Thyroid gland (tissue), 4 donors: ENCODE measurements around the gene TANC1. TPM values are rescaled to one million over a fixed set of nuclear protein-coding genes. Genes with fewer than 3 reads are reported as not detected.

ENCODE experiments used
- DNase-seq, 2 donors: peaks; one replicate each; pipeline ENCODE4 v3.0.0-alpha.2; 2019
- H3K27ac ChIP-seq, 3 donors: fragments of 200-600 bp; sonication (generic); 1 replicate in 2 of 3; 2 replicates in 1 of 3; pipeline ENCODE4 v1.5.1; 2016 to 2019; ENCODE audit warnings: mild to moderate bottlenecking in 1 of 3, moderate library complexity in 1 of 3
- H3K27me3 ChIP-seq: fragments of 200-600 bp; sonication (generic); one replicate; pipeline ENCODE4 v1.5.1; 2019
- H3K36me3 ChIP-seq, 2 donors: fragments of 200-600 bp; sonication (generic); one replicate each; pipeline ENCODE4 v1.5.1; 2016 to 2019
- H3K4me1 ChIP-seq, 2 donors: fragments of 200-600 bp; sonication (generic); one replicate each; pipeline ENCODE4 v1.5.1; 2017 to 2019
- H3K4me3 ChIP-seq, 3 donors: fragments of 200-600 bp; sonication (generic); replicated peaks in 1 of 3; 1 replicate in 2 of 3; 2 replicates in 1 of 3; pipeline ENCODE4 v1.5.1; 2016; ENCODE audit warnings: mild to moderate bottlenecking in 1 of 3
- H3K9me3 ChIP-seq: fragments of 200-600 bp; sonication (generic); one replicate; pipeline ENCODE4 v1.5.1; 2017
- POLR2A ChIP-seq, 2 donors: fragments of 450-650 bp; IDR thresholded peaks; one replicate each; pipeline ENCODE4 v1.6.1; 2017; ENCODE audit warnings: antibody characterized with exemption in 2 of 2, mild to moderate bottlenecking in 2 of 2, moderate library complexity in 1 of 2
- WGBS, 2 donors: methylation state at CpG; one replicate each; pipeline ENCODE4 v1.1.5; 2017; 5-methylcytosine and 5-hydroxymethylcytosine counted together
- intact Hi-C: fragments of 100-400 bp; cut with DNase I; formaldehyde crosslinking; loops from one replicate; pipeline ENCODE4 v1.15.1; 2023
- total RNA-seq, 4 donors: library from RNA; depleted of rRNA; stranded (reverse); fragments of >200 nt; gene quantifications; one replicate each; pipeline ENCODE4 v1.2.3, GENCODE V29; 2016
- TF ChIP-seq, protein P1 (sequence below), 6 experiments: fragments of 200-600 bp in 3 of 6; fragments of 450-650 bp in 3 of 6; sonication (generic) in 3 of 6; IDR thresholded peaks; one replicate each; pipeline ENCODE4 v1.5.1; 2016 to 2019; ENCODE audit warnings: antibody characterized with exemption in 6 of 6, mild to moderate bottlenecking in 2 of 6, inconsistent platforms in 1 of 6, moderate library complexity in 1 of 6

Gene TANC1
- total RNA-seq, 4 donors from 2014 or later: 51.1 to 93.8 (median 63.6) TPM

DNA sequence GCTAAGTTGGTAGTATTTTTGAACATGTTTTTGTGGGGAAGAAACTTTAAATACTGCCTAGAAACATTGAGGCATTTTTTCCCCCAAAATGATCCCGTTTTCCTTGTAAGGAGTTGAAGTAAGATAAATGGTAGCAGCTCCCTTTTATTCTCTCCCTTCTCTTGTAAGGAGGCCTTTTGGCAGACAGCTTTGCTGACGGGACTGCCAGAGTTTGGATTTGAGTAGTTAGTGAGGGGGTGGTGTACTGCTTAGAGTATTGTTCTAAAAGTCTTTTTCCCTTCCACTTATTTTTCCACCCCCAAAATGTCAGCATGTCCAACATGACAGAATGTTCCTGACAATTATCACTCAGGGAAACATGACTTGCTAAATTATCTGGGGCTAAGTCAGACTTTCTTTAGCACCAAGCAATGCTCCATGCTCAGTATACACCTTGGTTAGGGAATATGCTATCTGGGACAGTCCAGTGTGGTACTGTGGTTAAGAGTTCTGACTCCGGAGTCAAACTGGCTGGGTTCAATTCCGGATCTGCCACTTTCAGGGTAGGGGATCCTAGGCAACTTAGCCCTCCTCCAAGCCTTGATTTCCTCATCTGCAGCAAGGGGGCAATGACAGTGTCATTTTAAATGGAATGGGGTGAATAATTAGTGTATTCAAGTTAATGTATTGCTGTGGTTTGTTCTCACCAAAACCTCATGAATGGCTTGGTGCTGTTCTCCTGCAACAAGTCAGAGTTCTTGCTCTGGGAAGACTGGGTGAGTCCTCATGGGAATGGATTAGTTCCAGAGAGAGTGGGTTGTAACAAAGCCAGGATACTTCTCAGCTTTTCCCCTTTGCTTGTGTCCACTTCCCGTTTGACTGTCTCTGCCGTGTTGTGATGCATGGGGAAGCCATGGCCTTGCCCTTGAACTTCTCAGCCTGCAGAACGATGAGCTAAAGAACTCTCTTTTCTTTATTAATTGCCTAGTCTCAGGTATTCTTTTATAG lies 116.2 kb downstream of the TANC1 start:
- TF ChIP-seq, protein P1, sequence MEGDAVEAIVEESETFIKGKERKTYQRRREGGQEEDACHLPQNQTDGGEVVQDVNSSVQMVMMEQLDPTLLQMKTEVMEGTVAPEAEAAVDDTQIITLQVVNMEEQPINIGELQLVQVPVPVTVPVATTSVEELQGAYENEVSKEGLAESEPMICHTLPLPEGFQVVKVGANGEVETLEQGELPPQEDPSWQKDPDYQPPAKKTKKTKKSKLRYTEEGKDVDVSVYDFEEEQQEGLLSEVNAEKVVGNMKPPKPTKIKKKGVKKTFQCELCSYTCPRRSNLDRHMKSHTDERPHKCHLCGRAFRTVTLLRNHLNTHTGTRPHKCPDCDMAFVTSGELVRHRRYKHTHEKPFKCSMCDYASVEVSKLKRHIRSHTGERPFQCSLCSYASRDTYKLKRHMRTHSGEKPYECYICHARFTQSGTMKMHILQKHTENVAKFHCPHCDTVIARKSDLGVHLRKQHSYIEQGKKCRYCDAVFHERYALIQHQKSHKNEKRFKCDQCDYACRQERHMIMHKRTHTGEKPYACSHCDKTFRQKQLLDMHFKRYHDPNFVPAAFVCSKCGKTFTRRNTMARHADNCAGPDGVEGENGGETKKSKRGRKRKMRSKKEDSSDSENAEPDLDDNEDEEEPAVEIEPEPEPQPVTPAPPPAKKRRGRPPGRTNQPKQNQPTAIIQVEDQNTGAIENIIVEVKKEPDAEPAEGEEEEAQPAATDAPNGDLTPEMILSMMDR (IDR thresholded peaks at IDR 0.05): no peak
- TF ChIP-seq POLR2A (IDR thresholded peaks at IDR 0.05): no peak
- 58 to 67% methylated on average over 7 of the region's 7 CpGs for WGBS, 2 donors

DNA sequence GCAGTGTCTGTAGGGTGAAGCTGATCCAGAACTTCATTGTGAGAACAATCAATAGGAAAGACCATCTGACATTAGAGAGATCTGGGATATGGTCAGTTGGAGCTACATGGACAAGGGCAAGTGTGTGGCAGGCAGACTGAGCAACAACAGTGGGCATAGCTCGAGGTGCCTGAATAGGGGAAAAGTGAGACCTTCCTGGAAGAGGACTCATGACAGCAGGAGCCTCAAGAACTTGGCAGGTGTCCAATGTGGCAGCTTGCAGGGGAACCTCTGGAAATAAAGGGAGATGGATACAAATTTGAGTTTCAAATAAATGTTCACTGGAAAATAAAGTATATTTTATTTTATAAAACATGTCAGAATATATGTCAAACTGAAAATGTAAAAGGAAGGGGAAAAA lies 117.9 kb downstream of the TANC1 start:
- intact Hi-C loops: no loop called here
- 24 to 26% methylated on average over 1 of the region's 1 CpG for WGBS, 2 donors

More for the DNA sequence above, 116.2 kb downstream of the TANC1 start:
- intact Hi-C loops: no loop called here
- no peaks in the 10 kb centered on the region for H3K9me3 ChIP-seq
- no peaks in the 10 kb centered on the region for H3K27me3 ChIP-seq
- H3K27ac ChIP-seq: peak overlapping the region in 2 of 3 donors; percentile 14 to 63
- no peak overlapping the region for H3K4me3 ChIP-seq
- H3K4me1 ChIP-seq: peaks cover 37 to 69% of the 10 kb centered on the region in 2 donors
- H3K36me3 ChIP-seq: no peaks in the 10 kb centered on the region
- no peak for DNase-seq

DNA sequence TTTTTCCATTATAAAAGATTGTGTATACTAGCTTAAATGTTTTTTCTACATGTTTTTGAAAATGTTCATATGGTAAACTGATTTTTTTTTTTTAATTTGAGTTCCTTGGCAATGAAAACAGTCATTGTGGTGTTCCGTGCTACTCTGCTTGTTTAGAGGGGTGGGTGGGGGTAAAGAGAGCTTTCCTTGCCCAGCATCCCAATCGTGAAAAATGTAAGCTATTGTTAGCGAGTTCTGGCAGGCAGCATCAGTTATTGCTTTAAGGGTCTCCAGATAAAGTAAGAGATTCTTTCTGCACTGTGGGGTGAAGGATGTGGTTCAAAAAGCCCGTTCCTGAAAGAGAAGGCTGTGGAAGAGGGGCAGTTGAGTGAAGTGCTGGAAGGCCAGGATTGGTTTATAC lies 118.4 kb downstream of the TANC1 start:
- Histone ChIP-seq H3K27me3 (no peaks in the 10 kb centered on the region), H3K36me3 (no peaks in the 10 kb centered on the region), H3K9me3 (no peaks in the 10 kb centered on the region), H3K4me3 (no peak overlapping the region), H3K4me1 (peaks cover 44 to 69% of the 10 kb centered on the region in 2 donors), H3K27ac (no peak overlapping the region)
- intact Hi-C loops: no loop called here
- no peak for TF ChIP-seq POLR2A (IDR thresholded peaks at IDR 0.05)
- TF ChIP-seq, protein P1 (IDR thresholded peaks at IDR 0.05): no peak
- DNase-seq: no peak
- WGBS, 2 donors: 59 to 67% methylated on average over 4 of the region's 4 CpGs

More for the DNA sequence above, 117.9 kb downstream of the TANC1 start:
- peak; percentile 54 to 57 for DNase-seq
- Histone ChIP-seq H3K36me3 (no peaks in the 10 kb centered on the region), H3K9me3 (no peaks in the 10 kb centered on the region), H3K4me1 (peaks cover 40 to 69% of the 10 kb centered on the region in 2 donors), H3K4me3 (no peak overlapping the region), H3K27ac (peak overlapping the region in 1 of 3 donors; percentile 63), H3K27me3 (no peaks in the 10 kb centered on the region)
- no peak for TF ChIP-seq POLR2A (IDR thresholded peaks at IDR 0.05)
- TF ChIP-seq, protein P1 (IDR thresholded peaks at IDR 0.05): no peak

DNA sequence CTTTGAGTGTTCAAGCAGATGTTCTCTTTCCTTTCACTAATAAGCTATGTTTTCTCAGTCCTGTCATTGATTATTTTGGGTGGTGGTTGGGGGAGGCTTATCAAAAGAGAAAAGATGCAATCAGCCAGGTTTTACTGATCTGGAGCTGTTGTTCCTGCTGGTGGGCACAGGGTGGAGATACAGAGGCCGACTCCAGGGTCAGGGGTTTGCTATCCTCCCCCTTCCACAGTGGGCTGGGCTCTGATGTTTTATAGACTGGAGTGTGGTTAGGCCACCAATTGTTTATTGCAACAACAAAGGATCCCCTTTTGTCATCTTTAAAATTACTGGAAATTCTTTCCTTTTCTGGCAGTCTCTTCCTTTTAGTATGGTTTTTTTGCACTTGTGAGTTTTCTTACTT lies 120.5 kb downstream of the TANC1 start:
- H3K27ac ChIP-seq: peak overlapping the region in 1 of 3 donors; percentile 77
- TF ChIP-seq, protein P1 (IDR thresholded peaks at IDR 0.05): no peak
- TF ChIP-seq POLR2A (IDR thresholded peaks at IDR 0.05): no peak
- intact Hi-C loops: no loop called here
- no peaks in the 10 kb centered on the region for H3K9me3 ChIP-seq
- H3K36me3 ChIP-seq: no peaks in the 10 kb centered on the region
- WGBS, 2 donors: 64 to 77% methylated on average over 1 of the region's 1 CpG
- no peaks in the 10 kb centered on the region for H3K27me3 ChIP-seq
- DNase-seq: no peak
- peaks cover 62 to 78% of the 10 kb centered on the region in 2 donors for H3K4me1 ChIP-seq
- no peak overlapping the region for H3K4me3 ChIP-seq

DNA sequence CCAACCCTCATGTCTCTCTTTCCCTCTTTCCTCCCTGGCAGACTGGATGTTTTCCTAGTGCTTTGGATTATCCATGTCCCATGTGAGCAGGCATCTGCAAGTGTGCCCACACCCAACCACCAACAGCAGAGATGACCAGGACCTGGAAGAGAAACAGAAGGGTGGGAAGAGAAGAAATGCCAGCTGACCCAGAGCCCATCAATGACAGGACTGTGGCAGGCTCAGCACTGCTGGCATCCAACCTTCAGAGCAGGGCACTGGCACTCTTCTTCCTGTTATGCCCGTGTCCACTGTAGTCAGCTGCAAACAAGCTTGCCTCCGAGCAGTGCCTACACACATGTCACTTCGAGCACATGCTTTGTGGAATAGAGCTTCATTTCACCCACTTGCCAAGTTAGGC lies 121.1 kb downstream of the TANC1 start:
- H3K27ac ChIP-seq: peak overlapping the region in 1 of 3 donors; percentile 77
- 89 to 97% methylated on average over 3 of the region's 3 CpGs for WGBS, 2 donors
- H3K4me1 ChIP-seq: peaks cover 58 to 76% of the 10 kb centered on the region in 2 donors
- H3K9me3 ChIP-seq: no peaks in the 10 kb centered on the region
- TF ChIP-seq, protein P1 (IDR thresholded peaks at IDR 0.05): no peak
- TF ChIP-seq POLR2A (IDR thresholded peaks at IDR 0.05): no peak
- intact Hi-C loops: no loop called here
- DNase-seq: no peak
- H3K27me3 ChIP-seq: no peaks in the 10 kb centered on the region
- H3K36me3 ChIP-seq: no peaks in the 10 kb centered on the region
- H3K4me3 ChIP-seq: no peak overlapping the region
